ENCODE measurements around the gene ZKSCAN5. TPM values are rescaled to one million over a fixed set of nuclear protein-coding genes. Genes with fewer than 3 reads are reported as not detected.
A peak's percentile ranks its signal among the peaks of the same experiment; 100 is the strongest.

The ZKSCAN5 gene
- 18.9 and 19.5 TPM in 2 replicates for total RNA-seq (2014; rRNA removed; shearing (Covaris generic))

- H3K4me1 ChIP-seq = peaks cover 6% of the 10 kb centered on the region; the same call in 1 of the 2 replicates
- no peaks in the 10 kb centered on the region for H3K27me3 ChIP-seq
- peak within 1 kb of the TSS; percentile 82 for H3K27ac ChIP-seq
- H3K4me3 ChIP-seq = peak within 1 kb of the TSS; percentile 85
- no peaks in the 10 kb centered on the region for H3K36me3 ChIP-seq
- no peaks in the 10 kb centered on the region for H3K9me3 ChIP-seq (replicated peaks)
- peak; percentile 95 to 97 for DNase-seq
Measured at GRCh38 chr7:99504603-99505323, at the start of gene ZKSCAN5. Gene ZKSCAN5, plus strand, starts transcription at chr7:99504662. Its CDS starts 1,383 bp downstream, at chr7:99506045.

GRCh38 chr7:99455874-99456273 is 48.6 kb upstream of the ZKSCAN5 start:
- Histone ChIP-seq H3K4me3 (no peak overlapping the region), H3K9me3 (replicated peaks) (no peaks in the 10 kb centered on the region), H3K27me3 (no peaks in the 10 kb centered on the region), H3K27ac (no peak overlapping the region), H3K4me1 (no peaks in the 10 kb centered on the region), H3K36me3 (peaks cover 88% of the 10 kb centered on the region)
- no peak for DNase-seq

DNA sequence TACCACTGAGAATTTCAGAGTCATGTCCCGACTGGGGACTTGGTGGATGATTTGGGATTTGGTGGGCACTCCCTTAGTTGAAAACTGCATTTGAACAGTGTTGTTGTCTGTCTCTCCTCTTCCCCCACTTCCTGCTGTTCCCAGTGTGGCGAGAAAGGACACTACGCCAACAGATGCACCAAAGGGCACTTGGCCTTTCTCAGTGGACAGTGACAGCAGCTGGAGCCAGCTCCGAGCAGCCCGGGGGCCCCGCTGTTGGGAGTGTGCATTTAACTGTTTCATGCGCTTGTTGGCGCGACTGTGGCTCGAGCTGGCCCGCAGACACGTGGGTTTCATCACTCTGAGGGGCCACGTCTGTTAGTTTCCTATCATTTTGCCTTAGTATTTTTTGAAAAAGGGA is 48.2 kb upstream of the ZKSCAN5 start:
- Histone ChIP-seq H3K27ac (no peak overlapping the region), H3K36me3 (peaks cover 86% of the 10 kb centered on the region)
- no peak for DNase-seq

DNA sequence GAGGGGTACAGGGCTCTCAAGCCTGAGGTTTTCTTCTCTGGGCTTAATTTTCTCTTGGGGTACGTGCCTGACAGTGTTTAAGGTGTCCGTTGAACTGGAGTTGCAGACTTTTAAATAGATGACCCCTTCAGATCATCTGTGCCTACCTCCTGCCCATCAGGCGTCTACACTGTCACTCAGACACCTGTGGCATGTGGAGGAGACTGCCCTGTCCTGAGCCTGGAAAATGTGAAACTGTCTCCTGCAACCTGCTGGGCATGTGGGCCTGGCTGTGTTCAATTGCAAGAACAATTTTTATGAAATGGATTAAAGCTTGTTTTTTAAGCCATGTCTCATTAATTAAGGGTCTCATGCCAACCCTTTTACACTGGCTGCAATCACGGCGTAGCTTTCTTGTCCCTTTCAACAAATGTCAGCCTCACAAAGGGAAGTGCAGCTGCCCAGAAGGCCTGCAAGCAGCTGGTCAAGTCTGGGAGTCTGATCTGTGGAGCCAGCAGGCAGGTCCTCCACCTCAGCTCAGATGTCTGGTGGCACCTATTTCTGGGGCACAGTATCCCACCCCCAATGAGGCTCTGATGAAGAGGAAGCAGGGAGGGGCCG is 47.3 kb upstream of the ZKSCAN5 start:
- H3K27ac ChIP-seq = no peak overlapping the region
- no peaks in the 10 kb centered on the region for H3K4me1 ChIP-seq
- peaks cover 86% of the 10 kb centered on the region for H3K36me3 ChIP-seq
- H3K4me3 ChIP-seq = no peak overlapping the region
- no peaks in the 10 kb centered on the region for H3K9me3 ChIP-seq (replicated peaks)
- H3K27me3 ChIP-seq = no peaks in the 10 kb centered on the region
- no peak for DNase-seq

More for the DNA sequence above, 48.2 kb upstream of the ZKSCAN5 start:
- no peaks in the 10 kb centered on the region for H3K4me1 ChIP-seq
- no peaks in the 10 kb centered on the region for H3K9me3 ChIP-seq (replicated peaks)
- H3K4me3 ChIP-seq = no peak overlapping the region
- H3K27me3 ChIP-seq = no peaks in the 10 kb centered on the region

GRCh38 chr7:99457650-99458493 is 46.6 kb upstream of the ZKSCAN5 start:
- H3K27ac ChIP-seq = no peak overlapping the region
- H3K4me3 ChIP-seq = no peak overlapping the region
- peaks cover 89% of the 10 kb centered on the region for H3K36me3 ChIP-seq
- H3K4me1 ChIP-seq = no peaks in the 10 kb centered on the region
- DNase-seq = no peak
- no peaks in the 10 kb centered on the region for H3K27me3 ChIP-seq
- no peaks in the 10 kb centered on the region for H3K9me3 ChIP-seq (replicated peaks)

- Histone ChIP-seq H3K27me3 (no peaks in the 10 kb centered on the region), H3K36me3 (peaks cover 91% of the 10 kb centered on the region), H3K9me3 (replicated peaks) (no peaks in the 10 kb centered on the region), H3K4me1 (no peaks in the 10 kb centered on the region), H3K27ac (no peak overlapping the region), H3K4me3 (no peak overlapping the region)
- DNase-seq = peak; percentile 32 to 39
Measured at GRCh38 chr7:99459087-99459486, 45.4 kb upstream of the ZKSCAN5 start.

GRCh38 chr7:99460651-99461050 is 43.8 kb upstream of the ZKSCAN5 start:
- H3K4me3 ChIP-seq = no peak overlapping the region
- H3K9me3 ChIP-seq (replicated peaks) = no peaks in the 10 kb centered on the region
- peaks cover 80% of the 10 kb centered on the region for H3K36me3 ChIP-seq
- H3K4me1 ChIP-seq = no peaks in the 10 kb centered on the region
- DNase-seq = no peak
- no peaks in the 10 kb centered on the region for H3K27me3 ChIP-seq
- no peak overlapping the region for H3K27ac ChIP-seq

GRCh38 chr7:99461221-99461620 is 43.2 kb upstream of the ZKSCAN5 start:
- Histone ChIP-seq H3K36me3 (peaks cover 74% of the 10 kb centered on the region), H3K27me3 (no peaks in the 10 kb centered on the region)

GRCh38 chr7:99465421-99465768 is 39.1 kb upstream of the ZKSCAN5 start:
- Histone ChIP-seq H3K36me3 (peaks cover 34% of the 10 kb centered on the region), H3K4me3 (peak overlapping the region; percentile 88), H3K27me3 (no peaks in the 10 kb centered on the region), H3K27ac (peak overlapping the region; percentile 71), H3K9me3 (replicated peaks) (no peaks in the 10 kb centered on the region), H3K4me1 (no peaks in the 10 kb centered on the region)
- no peak for DNase-seq

More at GRCh38 chr7:99461221-99461620, 43.2 kb upstream of the ZKSCAN5 start:
- DNase-seq = no peak
- no peak overlapping the region for H3K27ac ChIP-seq
- H3K4me1 ChIP-seq = no peaks in the 10 kb centered on the region
- H3K4me3 ChIP-seq = no peak overlapping the region
- H3K9me3 ChIP-seq (replicated peaks) = no peaks in the 10 kb centered on the region

DNA sequence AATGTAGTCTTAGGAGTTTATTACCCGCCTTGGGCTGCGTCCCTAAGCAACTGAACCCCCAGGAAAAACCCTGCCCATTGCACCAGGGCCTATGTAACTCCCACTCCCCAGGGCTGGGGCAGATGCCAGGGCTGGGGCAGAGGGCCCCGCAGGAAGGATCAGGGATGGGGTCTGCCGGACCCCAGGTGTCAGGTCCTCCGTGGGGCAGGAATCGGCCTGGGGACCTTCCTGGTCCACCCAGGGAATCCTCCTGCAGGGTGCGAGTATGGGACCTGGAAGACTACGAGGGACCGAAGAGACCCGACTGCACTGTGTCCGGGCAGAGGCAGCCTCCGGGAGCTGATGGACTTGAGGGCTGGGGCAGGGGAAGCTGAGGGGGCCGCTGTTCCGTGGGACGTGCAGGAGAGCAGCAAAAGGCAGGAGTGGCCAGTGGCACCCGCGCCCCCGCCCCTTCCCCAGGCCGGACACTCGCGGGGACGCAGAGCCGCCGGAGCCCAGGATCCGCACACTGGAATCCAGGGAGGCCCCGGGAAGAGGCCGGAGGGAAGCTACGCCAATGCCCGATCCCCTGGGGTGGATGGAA is 36.0 kb upstream of the ZKSCAN5 start:
- H3K36me3 ChIP-seq = peaks cover 11% of the 10 kb centered on the region
- no peaks in the 10 kb centered on the region for H3K9me3 ChIP-seq (replicated peaks)
- DNase-seq = no peak
- no peak overlapping the region for H3K27ac ChIP-seq
- no peaks in the 10 kb centered on the region for H3K27me3 ChIP-seq
- H3K4me1 ChIP-seq = no peaks in the 10 kb centered on the region
- no peak overlapping the region for H3K4me3 ChIP-seq

- Histone ChIP-seq H3K36me3 (peaks cover under 1% of the 10 kb centered on the region), H3K27ac (no peak overlapping the region), H3K9me3 (replicated peaks) (no peaks in the 10 kb centered on the region), H3K4me3 (no peak overlapping the region), H3K4me1 (no peaks in the 10 kb centered on the region), H3K27me3 (no peaks in the 10 kb centered on the region)
- DNase-seq = no peak
Measured at GRCh38 chr7:99469381-99470065, 34.9 kb upstream of the ZKSCAN5 start.

GRCh38 chr7:99472561-99473314 is 31.7 kb upstream of the ZKSCAN5 start, which contains the start of gene ZNF789:
Gene ZNF789, plus strand, starts transcription at chr7:99472890. Its CDS starts 3,567 bp downstream, at chr7:99476457.
- H3K4me1 ChIP-seq = no peaks in the 10 kb centered on the region
- H3K27ac ChIP-seq = peak within 1 kb of the TSS; percentile 65
- peak; percentile 98 for DNase-seq
- H3K27me3 ChIP-seq = no peaks in the 10 kb centered on the region
- H3K4me3 ChIP-seq = peak within 1 kb of the TSS; percentile 86
- peaks cover 5% of the 10 kb centered on the region for H3K36me3 ChIP-seq
- no peaks in the 10 kb centered on the region for H3K9me3 ChIP-seq (replicated peaks)

DNA sequence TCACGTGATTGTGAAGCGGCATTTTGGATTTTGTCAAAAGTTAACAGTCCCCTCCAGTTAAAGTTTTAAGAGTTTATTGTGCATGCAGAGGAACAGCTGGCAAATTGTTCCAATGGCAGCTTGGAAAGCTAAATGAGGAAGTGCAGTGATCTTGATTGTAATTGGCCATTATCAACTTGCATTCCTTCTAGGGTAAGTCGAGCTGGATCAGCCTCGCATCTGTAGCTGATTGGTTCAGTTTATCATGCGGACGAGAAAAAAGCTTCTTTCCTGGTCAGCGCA is 31.2 kb upstream of the ZKSCAN5 start:
- peak in 1 of 2 experiments; percentile 45 for DNase-seq
- Histone ChIP-seq H3K4me1 (no peaks in the 10 kb centered on the region), H3K4me3 (peak overlapping the region; percentile 86), H3K9me3 (replicated peaks) (no peaks in the 10 kb centered on the region), H3K27ac (peak overlapping the region; percentile 65), H3K27me3 (no peaks in the 10 kb centered on the region), H3K36me3 (peaks cover 7% of the 10 kb centered on the region)

- peaks cover 23% of the 10 kb centered on the region for H3K36me3 ChIP-seq
Measured at GRCh38 chr7:99476107-99476506, 28.4 kb upstream of the ZKSCAN5 start.

More at GRCh38 chr7:99476107-99476506, 28.4 kb upstream of the ZKSCAN5 start:
- Histone ChIP-seq H3K9me3 (replicated peaks) (no peaks in the 10 kb centered on the region), H3K27ac (no peak overlapping the region), H3K4me3 (no peak overlapping the region), H3K4me1 (no peaks in the 10 kb centered on the region), H3K27me3 (no peaks in the 10 kb centered on the region)
- DNase-seq = no peak

Data from SJCRH30 (cell line).